GM18511 (cell line): Measurements from ENCODE around the gene FAM163A.
"Not testable (repeated sequence)": the region's sequence is repeated elsewhere in the genome, so short reads cannot be mapped to it uniquely, and the experiment has no call there.

Source experiments
- ATAC-seq: cut with Tn5 transposase; IDR thresholded peaks from one replicate; pipeline ENCODE4 v1.9.1; 2021; ENCODE audit warnings: mild to moderate bottlenecking, moderate library complexity; ENCODE audit not compliant: unreplicated experiment

The FAM163A gene

GRCh38 chr1:179742717-179743678 is at the start of gene FAM163A:
FAM163A (plus strand) TSS chr1:179743291; CDS start chr1:179813098, 69,807 bp downstream.
- no peak for ATAC-seq

GRCh38 chr1:179694530-179694929 is 48.6 kb upstream of the FAM163A start:
- ATAC-seq: not testable (repeated sequence)

GRCh38 chr1:179702946-179703539 is 40.0 kb upstream of the FAM163A start:
- no peak for ATAC-seq

GRCh38 chr1:179706339-179706941 is 36.7 kb upstream of the FAM163A start:
- no peak for ATAC-seq

- no peak for ATAC-seq
These were observed 35.7 kb upstream of the FAM163A start for GRCh38 chr1:179707406-179707805.

GRCh38 chr1:179708434-179709195 is 34.5 kb upstream of the FAM163A start:
- ATAC-seq: no peak

- peak; percentile 89 for ATAC-seq
These were observed 33.2 kb upstream of the FAM163A start for GRCh38 chr1:179709841-179710329.

- no peak for ATAC-seq
These were observed 28.9 kb upstream of the FAM163A start for GRCh38 chr1:179714159-179714558.

- ATAC-seq: no peak
These were observed 28.5 kb upstream of the FAM163A start for GRCh38 chr1:179714623-179715022.

- ATAC-seq: no peak
These were observed 23.8 kb upstream of the FAM163A start for GRCh38 chr1:179719272-179719671.

- no peak for ATAC-seq
These were observed 14.8 kb upstream of the FAM163A start for GRCh38 chr1:179728271-179728670.

- no peak for ATAC-seq
These were observed 13.2 kb upstream of the FAM163A start for GRCh38 chr1:179729881-179730280.

- no peak for ATAC-seq
These were observed 11.4 kb upstream of the FAM163A start for GRCh38 chr1:179731643-179732042.

GRCh38 chr1:179742291-179742690 is 800 bp upstream of the FAM163A start:
- no peak for ATAC-seq

- no peak for ATAC-seq
These were observed 749 bp downstream of the FAM163A start for GRCh38 chr1:179743679-179744400.

GRCh38 chr1:179744401-179745130 is 1.5 kb downstream of the FAM163A start:
- no peak for ATAC-seq

- no peak for ATAC-seq
These were observed 2.1 kb downstream of the FAM163A start for GRCh38 chr1:179745131-179745611.

- ATAC-seq: no peak
These were observed 2.7 kb downstream of the FAM163A start for GRCh38 chr1:179745743-179746142.

- no peak for ATAC-seq
These were observed 4.5 kb downstream of the FAM163A start for GRCh38 chr1:179747611-179748010.
